GM23338 (cell line): ENCODE measurements around the gene OSCAR. TPM values are rescaled to one million over a fixed set of nuclear protein-coding genes. Genes with fewer than 3 reads are reported as not detected.

Source experiments
- ATAC-seq: fragments of 200-7000 bp; cut with Tn5 transposase; 3 replicates; pipeline ENCODE4 v1.9.1; 2020
- DNase-seq: peaks from one replicate; pipeline ENCODE4 v3.0.0-alpha.2; 2015; ENCODE audit warnings: low spot score
- H2AFZ ChIP-seq: fragments of 200-600 bp; sonication (generic); 2 replicates; pipeline ENCODE4 v1.8.0; 2016; ENCODE audit warnings: antibody characterized with exemption, mild to moderate bottlenecking, moderate library complexity
- H3F3A ChIP-seq: fragments of 200-600 bp; sonication (generic); replicated peaks from 2 replicates; pipeline ENCODE4 v1.8.0; 2017; ENCODE audit warnings: antibody characterized with exemption, mixed run types, low read depth
- H3K27ac ChIP-seq: fragments of 200-600 bp; sonication (generic); 2 replicates; pipeline ENCODE4 v1.6.1; 2016; ENCODE audit warnings: low read depth
- H3K27me3 ChIP-seq: fragments of 200-600 bp; sonication (generic); 2 replicates; pipeline ENCODE4 v1.8.0; 2016; ENCODE audit warnings: mild to moderate bottlenecking, mixed run types, moderate library complexity; ENCODE audit not compliant: insufficient read depth
- H3K36me3 ChIP-seq: fragments of 200-600 bp; sonication (generic); 2 replicates; pipeline ENCODE4 v1.8.0; 2016; ENCODE audit warnings: mild to moderate bottlenecking; ENCODE audit not compliant: insufficient read depth
- H3K4me1 ChIP-seq: fragments of 200-600 bp; sonication (generic); 2 replicates; pipeline ENCODE4 v1.8.0; 2016; ENCODE audit warnings: mild to moderate bottlenecking, moderate library complexity; ENCODE audit not compliant: insufficient read depth
- H3K4me2 ChIP-seq: fragments of 200-600 bp; sonication (generic); 2 replicates; pipeline ENCODE4 v1.7.1; 2017; ENCODE audit warnings: mixed run types
- H3K4me3 ChIP-seq: fragments of 200-600 bp; sonication (generic); 2 replicates; pipeline ENCODE4 v1.6.1; 2016; ENCODE audit warnings: mixed run types
- H3K79me2 ChIP-seq: fragments of 200-600 bp; sonication (generic); replicated peaks from 2 replicates; pipeline ENCODE4 v1.8.0; 2017; ENCODE audit warnings: mild to moderate bottlenecking; ENCODE audit not compliant: insufficient read depth
- H3K9me2 ChIP-seq: fragments of 200-600 bp; sonication (generic); 2 replicates; pipeline ENCODE4 v1.8.0; 2017; ENCODE audit not compliant: insufficient read depth
- H4K20me1 ChIP-seq: fragments of 200-600 bp; sonication (generic); replicated peaks from 2 replicates; pipeline ENCODE4 v1.8.0; 2017; ENCODE audit warnings: mild to moderate bottlenecking; ENCODE audit not compliant: insufficient read depth
- H3K27ac Mint-ChIP-seq: 2 replicates; pipeline ENCODE4 v1.8.0; 2020; ENCODE audit warnings: inconsistent platforms, mild to moderate bottlenecking, moderate library complexity, mixed read lengths
- H3K27me3 Mint-ChIP-seq: 3 replicates; pipeline ENCODE4 v1.8.0; 2022; ENCODE audit warnings: low read depth, mild to moderate bottlenecking, moderate library complexity, mixed read lengths, inconsistent platforms; ENCODE audit not compliant: insufficient read depth, poor library complexity
- H3K36me3 Mint-ChIP-seq: 3 replicates; pipeline ENCODE4 v1.8.0; 2021; ENCODE audit warnings: low read depth, mild to moderate bottlenecking, inconsistent platforms, moderate library complexity, mixed read lengths
- H3K4me1 Mint-ChIP-seq: 3 replicates; pipeline ENCODE4 v1.8.0; 2020; ENCODE audit warnings: mild to moderate bottlenecking, inconsistent platforms, mixed read lengths
- H3K4me3 Mint-ChIP-seq: 3 replicates; pipeline ENCODE4 v1.8.0; 2021; ENCODE audit warnings: moderate library complexity, mild to moderate bottlenecking, inconsistent platforms, mixed read lengths
- H3K9me3 Mint-ChIP-seq: 3 replicates; pipeline ENCODE4 v1.8.0; 2020; ENCODE audit warnings: moderate library complexity, mild to moderate bottlenecking, inconsistent platforms, mixed read lengths
- CREB1 ChIP-seq: fragments of 250-450 bp; sonication (Bioruptor Pico); IDR thresholded peaks from 2 replicates; pipeline ENCODE4 v1.5.0; 2020; ENCODE audit warnings: low read depth, mild to moderate bottlenecking, moderate library complexity
- ETS1 ChIP-seq: IDR thresholded peaks from 2 replicates; pipeline ENCODE4 v1.6.1; 2016; ENCODE audit warnings: antibody characterized with exemption
- POLR2AphosphoS5 ChIP-seq: IDR thresholded peaks from 2 replicates; pipeline ENCODE4 v1.6.1; 2016; ENCODE audit warnings: antibody characterized with exemption, low read depth
- REST ChIP-seq: IDR thresholded peaks from one replicate; pipeline ENCODE4 v1.6.1; 2018; ENCODE audit warnings: antibody characterized with exemption; ENCODE audit not compliant: unreplicated experiment
- STAT1 ChIP-seq: IDR thresholded peaks from one replicate; pipeline ENCODE4 v1.6.1; 2016; ENCODE audit warnings: antibody characterized with exemption; ENCODE audit not compliant: unreplicated experiment
- ZNF462 ChIP-seq: fragments of 250-450 bp; sonication (Bioruptor Pico); IDR thresholded peaks from 2 replicates; pipeline ENCODE4 v1.5.0; 2020; ENCODE audit warnings: mild to moderate bottlenecking, moderate library complexity
- polyA plus RNA-seq: library from polyadenylated mRNA; unstranded; fragments of >200 nt; fragmentation: Nextera tagmentation; extraction: Ambion mirVana; gene quantifications from 2 replicates; pipeline ENCODE4 v1.2.1, GENCODE V29; 2016
- total RNA-seq: library from RNA; depleted of rRNA; stranded (reverse); fragments of >200 nt; shearing (Covaris generic); gene quantifications from 2 replicates; pipeline ENCODE4 v1.2.3, GENCODE V29; 2014

OSCAR gene
- total and polyA plus RNA-seq, 2 experiments from 2014 or later = 0.31 to 1.6 TPM

GRCh38 chr19:54115109-54116063 lies 14.8 kb upstream of the OSCAR start, which contains the start of the genes PRPF31 and TFPT:
PRPF31 (plus strand) TSS chr19:54115754; CDS start chr19:54118279, 2,525 bp downstream.
TFPT (minus strand) TSS chr19:54115657; CDS start chr19:54115269, 388 bp downstream.
- H3F3A ChIP-seq = peaks cover 7% of the 10 kb centered on the region; the same call in 1 of the 2 replicates
- no peaks in the 10 kb centered on the region for H3K27me3 ChIP-seq
- Mint-ChIP-seq H3K36me3 (peaks cover 47% of the 10 kb centered on the region), H3K27ac (peak within 1 kb of the TSS; percentile 98), H3K27me3 (peaks cover 18% of the 10 kb centered on the region), H3K4me1 (peaks cover 8% of the 10 kb centered on the region), H3K9me3 (peaks cover 7% of the 10 kb centered on the region; the same call in 2 of the 3 replicates), H3K4me3 (peak within 1 kb of the TSS; percentile 97)
- no peak within 1 kb of the TSS; the same call in 1 of the 2 replicates for H3K27ac ChIP-seq
- H4K20me1 ChIP-seq = peaks cover 9% of the 10 kb centered on the region; the same call in 1 of the 2 replicates
- peak within 1 kb of the TSS; percentile 92 for H3K4me2 ChIP-seq
- peak within 1 kb of the TSS; percentile 67; the same call in 1 of the 2 replicates for H2AFZ ChIP-seq
- no peaks in the 10 kb centered on the region for H3K9me2 ChIP-seq
- ATAC-seq (peak; percentile 96), DNase-seq (peak; percentile 100)
- peaks cover 13% of the 10 kb centered on the region for H3K36me3 ChIP-seq
- peaks cover 11% of the 10 kb centered on the region; the same call in 1 of the 2 replicates for H3K4me1 ChIP-seq
- peaks cover 20% of the 10 kb centered on the region for H3K79me2 ChIP-seq
- H3K4me3 ChIP-seq = peak within 1 kb of the TSS; percentile 87
- TF ChIP-seq CREB1 (CRISPR knock-in tag) (peak; percentile 99), REST (no peak), ETS1 (peak; percentile 99), POLR2AphosphoS5 (peak; percentile 82)

- Histone ChIP-seq H3F3A (peaks cover 7% of the 10 kb centered on the region; the same call in 1 of the 2 replicates), H3K9me2 (no peaks in the 10 kb centered on the region), H4K20me1 (peaks cover 9% of the 10 kb centered on the region), H3K4me2 (peak overlapping the region; percentile 92), H3K79me2 (peaks cover 20% of the 10 kb centered on the region), H3K27me3 (no peaks in the 10 kb centered on the region), H3K36me3 (peaks cover 13% of the 10 kb centered on the region), H3K27ac (no peak overlapping the region), H2AFZ (no peak overlapping the region), H3K4me3 (peak overlapping the region; percentile 87), H3K4me1 (peaks cover 11% of the 10 kb centered on the region; the same call in 1 of the 2 replicates)
- Mint-ChIP-seq H3K27me3 (peaks cover 16% of the 10 kb centered on the region), H3K4me3 (peak overlapping the region; percentile 97), H3K36me3 (peaks cover 48% of the 10 kb centered on the region), H3K9me3 (peaks cover 7% of the 10 kb centered on the region; the same call in 2 of the 3 replicates), H3K4me1 (peaks cover 8% of the 10 kb centered on the region), H3K27ac (peak overlapping the region; percentile 98)
- peak; percentile 64 for DNase-seq
- peak; percentile 17 for ATAC-seq
- TF ChIP-seq STAT1 = no peak
- no peak for TF ChIP-seq ZNF462 (CRISPR knock-in tag)
These were observed 13.9 kb upstream of the OSCAR start for GRCh38 chr19:54114340-54115108.
